OCI-LY1 (cell line): ENCODE data around the gene STX8.

ENCODE experiments used
- H2AFZ ChIP-seq: fragments of 200-600 bp; sonication (generic), shearing (Covaris generic); 2 replicates; pipeline ENCODE4 v1.6.0; 2014; ENCODE audit warnings: antibody characterized with exemption, mild to moderate bottlenecking, low read length
- H3F3A ChIP-seq: fragments of 200-600 bp; sonication (generic), shearing (Covaris generic); 2 replicates; pipeline ENCODE4 v1.6.0; 2014; ENCODE audit warnings: mild to moderate bottlenecking, antibody characterized with exemption, low read length, moderate library complexity; ENCODE audit not compliant: insufficient read depth
- H3K27ac ChIP-seq: fragments of 200-600 bp; sonication (generic); 2 replicates; pipeline ENCODE4 v1.5.1; 2014; ENCODE audit warnings: low read length, mixed run types, mild to moderate bottlenecking, low read depth; ENCODE audit not compliant: poor library complexity, severe bottlenecking
- H3K27me3 ChIP-seq: fragments of 200-600 bp; sonication (generic); 2 replicates; pipeline ENCODE4 v1.6.0; 2014; ENCODE audit warnings: antibody characterized with exemption, mild to moderate bottlenecking, low read length, moderate library complexity; ENCODE audit not compliant: insufficient read depth
- H3K36me3 ChIP-seq: fragments of 200-600 bp; sonication (generic); 2 replicates; pipeline ENCODE4 v1.6.1; 2014; ENCODE audit warnings: mild to moderate bottlenecking, antibody characterized with exemption, low read length, moderate library complexity, mixed read lengths; ENCODE audit not compliant: insufficient read depth
- H3K4me1 ChIP-seq: fragments of 200-600 bp; sonication (generic); 2 replicates; pipeline ENCODE4 v1.5.1; 2014; ENCODE audit warnings: mild to moderate bottlenecking, low read length, moderate library complexity; ENCODE audit not compliant: insufficient read depth, severe bottlenecking
- H3K4me2 ChIP-seq: fragments of 200-600 bp; sonication (generic), shearing (Covaris generic); 2 replicates; pipeline ENCODE4 v1.6.1; 2014; ENCODE audit warnings: low read length
- H3K4me3 ChIP-seq: fragments of 200-600 bp; sonication (generic); 2 replicates; pipeline ENCODE4 v1.5.1; 2014; ENCODE audit warnings: low read length, low read depth, mild to moderate bottlenecking, mixed read lengths; ENCODE audit not compliant: poor library complexity, severe bottlenecking
- H3K79me2 ChIP-seq: fragments of 200-600 bp; shearing (Covaris generic); 2 replicates; pipeline ENCODE4 v1.6.1; 2016; ENCODE audit warnings: mixed run types, low read length, mixed read lengths; ENCODE audit not compliant: insufficient read depth
- H3K9ac ChIP-seq: fragments of 200-600 bp; sonication (generic), shearing (Covaris generic); 2 replicates; pipeline ENCODE4 v1.6.1; 2014; ENCODE audit warnings: mild to moderate bottlenecking, low read length, mixed read lengths
- H3K9me2 ChIP-seq: fragments of 200-600 bp; sonication (generic), shearing (Covaris generic); 2 replicates; pipeline ENCODE4 v1.6.1; 2014; ENCODE audit warnings: low read depth, mild to moderate bottlenecking, low read length, mixed read lengths
- H3K9me3 ChIP-seq: fragments of 200-600 bp; shearing (Covaris generic); 2 replicates; pipeline ENCODE4 v1.6.1; 2014; ENCODE audit warnings: low read length, mixed read lengths
- H4K20me1 ChIP-seq: fragments of 200-600 bp; sonication (generic), shearing (Covaris generic); 2 replicates; pipeline ENCODE4 v1.6.0; 2016; ENCODE audit warnings: mild to moderate bottlenecking, low read length; ENCODE audit not compliant: insufficient read depth
- EZH2 ChIP-seq: fragments of 200-600 bp; sonication (generic), shearing (Covaris generic); IDR thresholded peaks from 2 replicates; pipeline ENCODE4 v1.8.0; 2017; ENCODE audit warnings: borderline replicate concordance, mixed run types, mild to moderate bottlenecking, antibody characterized with exemption, low read length, moderate library complexity, mixed read lengths
- TF ChIP-seq, protein P1 (sequence below): fragments of 200-600 bp; sonication (generic), shearing (Covaris generic); IDR thresholded peaks from 2 replicates; pipeline ENCODE4 v1.5.1; 2017; ENCODE audit warnings: mild to moderate bottlenecking, antibody characterized with exemption, low read length, moderate library complexity, mixed read lengths

The STX8 gene

DNA sequence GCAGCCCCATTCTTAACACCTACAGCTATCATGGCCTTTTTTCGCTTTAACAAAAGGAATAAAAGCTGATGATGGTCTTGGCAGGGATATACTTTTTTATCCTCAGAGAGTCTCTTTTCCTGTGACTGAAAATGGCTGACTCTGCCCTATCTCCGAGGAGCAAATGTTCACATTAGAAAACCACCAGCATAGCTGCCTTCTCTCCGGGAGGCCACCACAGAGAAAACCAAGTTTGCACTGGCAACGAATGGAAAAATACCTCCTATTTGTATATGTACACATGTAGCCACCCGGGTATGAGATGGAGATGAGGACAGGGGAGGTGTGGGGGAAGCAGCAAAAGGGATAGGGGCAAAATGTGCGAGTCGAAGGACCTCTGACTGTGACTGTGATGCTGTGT, 88.2 kb downstream of the STX8 start:
- Histone ChIP-seq H3K9me2 (no peaks in the 10 kb centered on the region), H3K9me3 (no peaks in the 10 kb centered on the region), H4K20me1 (no peaks in the 10 kb centered on the region), H3F3A (no peaks in the 10 kb centered on the region), H3K27me3 (no peaks in the 10 kb centered on the region), H3K79me2 (no peaks in the 10 kb centered on the region), H3K4me2 (no peak overlapping the region), H2AFZ (no peak overlapping the region), H3K4me3 (no peak overlapping the region), H3K36me3 (no peaks in the 10 kb centered on the region), H3K4me1 (no peaks in the 10 kb centered on the region), H3K27ac (no peak overlapping the region), H3K9ac (no peak overlapping the region)
- TF ChIP-seq, protein P1, sequence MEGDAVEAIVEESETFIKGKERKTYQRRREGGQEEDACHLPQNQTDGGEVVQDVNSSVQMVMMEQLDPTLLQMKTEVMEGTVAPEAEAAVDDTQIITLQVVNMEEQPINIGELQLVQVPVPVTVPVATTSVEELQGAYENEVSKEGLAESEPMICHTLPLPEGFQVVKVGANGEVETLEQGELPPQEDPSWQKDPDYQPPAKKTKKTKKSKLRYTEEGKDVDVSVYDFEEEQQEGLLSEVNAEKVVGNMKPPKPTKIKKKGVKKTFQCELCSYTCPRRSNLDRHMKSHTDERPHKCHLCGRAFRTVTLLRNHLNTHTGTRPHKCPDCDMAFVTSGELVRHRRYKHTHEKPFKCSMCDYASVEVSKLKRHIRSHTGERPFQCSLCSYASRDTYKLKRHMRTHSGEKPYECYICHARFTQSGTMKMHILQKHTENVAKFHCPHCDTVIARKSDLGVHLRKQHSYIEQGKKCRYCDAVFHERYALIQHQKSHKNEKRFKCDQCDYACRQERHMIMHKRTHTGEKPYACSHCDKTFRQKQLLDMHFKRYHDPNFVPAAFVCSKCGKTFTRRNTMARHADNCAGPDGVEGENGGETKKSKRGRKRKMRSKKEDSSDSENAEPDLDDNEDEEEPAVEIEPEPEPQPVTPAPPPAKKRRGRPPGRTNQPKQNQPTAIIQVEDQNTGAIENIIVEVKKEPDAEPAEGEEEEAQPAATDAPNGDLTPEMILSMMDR: no peak
- no peak for TF ChIP-seq EZH2

DNA sequence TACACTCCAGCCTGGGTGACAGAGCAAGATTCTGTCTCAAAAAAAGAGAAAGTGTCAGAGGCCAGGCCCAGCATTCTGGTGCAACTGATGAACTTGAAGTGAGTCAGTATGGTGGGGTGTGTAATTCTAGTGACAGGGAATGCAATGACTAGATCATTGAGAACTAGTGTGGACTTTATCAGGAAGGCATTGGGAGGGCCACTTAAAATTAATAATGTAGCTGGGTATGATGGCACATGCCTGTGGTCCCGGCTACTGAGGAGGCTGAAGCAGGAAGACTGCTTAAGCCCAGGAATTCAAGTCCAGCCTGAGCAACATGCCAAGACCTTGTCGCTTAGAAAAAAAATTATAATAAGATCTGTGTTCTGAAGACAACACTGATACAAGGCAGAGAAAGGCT, 90.8 kb downstream of the STX8 start:
- Histone ChIP-seq H3K9ac (no peak overlapping the region), H4K20me1 (no peaks in the 10 kb centered on the region)
- TF ChIP-seq, protein P1: no peak
- TF ChIP-seq EZH2: no peak

DNA sequence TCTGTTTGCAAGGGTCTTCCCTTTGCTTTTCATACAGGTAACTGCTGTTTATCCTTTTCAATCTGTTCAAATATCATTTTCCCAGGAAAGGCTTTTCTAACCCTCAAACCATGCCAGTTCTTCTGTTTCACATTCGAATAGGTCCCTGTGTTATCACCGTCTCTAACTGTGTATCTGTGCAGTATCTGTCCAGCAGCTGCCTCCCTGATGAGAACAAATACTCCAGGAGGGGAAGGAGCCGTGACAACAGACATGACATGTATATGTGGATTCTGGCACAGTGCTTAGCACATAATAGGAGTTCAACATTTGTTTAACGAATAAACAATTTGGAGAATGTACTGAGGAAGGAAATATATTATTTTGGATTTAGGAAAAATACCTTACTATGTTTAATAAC, 95.7 kb downstream of the STX8 start:
- H3K27me3 ChIP-seq: no peaks in the 10 kb centered on the region
- no peak for TF ChIP-seq EZH2
- TF ChIP-seq, protein P1: no peak
- H3F3A ChIP-seq: no peaks in the 10 kb centered on the region
- H3K9me3 ChIP-seq: no peaks in the 10 kb centered on the region
- H3K36me3 ChIP-seq: no peaks in the 10 kb centered on the region
- no peaks in the 10 kb centered on the region for H3K79me2 ChIP-seq
- no peak overlapping the region for H3K4me3 ChIP-seq
- H3K4me1 ChIP-seq: no peaks in the 10 kb centered on the region
- H3K27ac ChIP-seq: no peak overlapping the region
- H3K9ac ChIP-seq: no peak overlapping the region
- no peak overlapping the region for H3K4me2 ChIP-seq
- no peaks in the 10 kb centered on the region for H4K20me1 ChIP-seq
- H2AFZ ChIP-seq: no peak overlapping the region
- no peaks in the 10 kb centered on the region for H3K9me2 ChIP-seq

More for the DNA sequence above, 90.8 kb downstream of the STX8 start:
- Histone ChIP-seq H3F3A (no peaks in the 10 kb centered on the region), H3K4me1 (no peaks in the 10 kb centered on the region), H3K4me2 (no peak overlapping the region), H3K4me3 (no peak overlapping the region), H3K27me3 (no peaks in the 10 kb centered on the region), H3K9me3 (no peaks in the 10 kb centered on the region), H3K9me2 (no peaks in the 10 kb centered on the region), H3K36me3 (no peaks in the 10 kb centered on the region), H3K27ac (no peak overlapping the region), H2AFZ (no peak overlapping the region), H3K79me2 (no peaks in the 10 kb centered on the region)
